Osteocyte (in vitro differentiated cells): ENCODE measurements around the gene CDKN1C. TPM values are rescaled to one million over a fixed set of nuclear protein-coding genes. Genes with fewer than 3 reads are reported as not detected.

ENCODE experiments used
- DNase-seq: peaks from one replicate; pipeline ENCODE4 v3.0.0; 2021; ENCODE audit warnings: mixed read lengths; ENCODE audit not compliant: unreplicated experiment; ENCODE audit errors: extremely low spot score
- H3K27ac Mint-ChIP-seq: one replicate; pipeline ENCODE4 v1.8.0; 2021; ENCODE audit warnings: mild to moderate bottlenecking, mixed read lengths; ENCODE audit not compliant: unreplicated experiment
- H3K27me3 Mint-ChIP-seq: one replicate; pipeline ENCODE4 v1.8.0; 2021; ENCODE audit warnings: mixed read lengths; ENCODE audit not compliant: unreplicated experiment
- H3K36me3 Mint-ChIP-seq: one replicate; pipeline ENCODE4 v1.8.0; 2021; ENCODE audit warnings: mixed read lengths; ENCODE audit not compliant: unreplicated experiment
- H3K4me1 Mint-ChIP-seq: one replicate; pipeline ENCODE4 v1.8.0; 2021; ENCODE audit warnings: mixed read lengths; ENCODE audit not compliant: unreplicated experiment
- H3K4me3 Mint-ChIP-seq: one replicate; pipeline ENCODE4 v1.8.0; 2021; ENCODE audit warnings: mild to moderate bottlenecking, moderate library complexity, mixed read lengths; ENCODE audit not compliant: unreplicated experiment
- H3K9me3 Mint-ChIP-seq: one replicate; pipeline ENCODE4 v1.8.0; 2021; ENCODE audit warnings: mixed read lengths; ENCODE audit not compliant: unreplicated experiment
- CTCF ChIP-seq: fragments of 200-600 bp; sonication (generic); IDR thresholded peaks from 2 replicates; pipeline ENCODE4 v1.5.0; 2021; ENCODE audit warnings: antibody characterized with exemption, mild to moderate bottlenecking, moderate library complexity
- total RNA-seq: library from RNA; stranded (reverse); gene quantifications from 2 replicates; pipeline ENCODE4 v1.2.1, GENCODE V29; 2021

CDKN1C gene
- total RNA-seq, 1 donor from 2014 or later, result 19.2 TPM

- peak overlapping the region; percentile 66 for H3K27ac Mint-ChIP-seq
Measured at GRCh38 chr11:2901196-2901796, 15.7 kb upstream of the CDKN1C start.

GRCh38 chr11:2899080-2899783 lies 13.7 kb upstream of the CDKN1C start:
- Mint-ChIP-seq H3K4me3 (no peak overlapping the region), H3K36me3 (no peaks in the 10 kb centered on the region), H3K27ac (peak overlapping the region; percentile 88), H3K4me1 (peaks cover 52% of the 10 kb centered on the region), H3K27me3 (no peaks in the 10 kb centered on the region), H3K9me3 (no peaks in the 10 kb centered on the region)
- no peak for DNase-seq
- no peak for TF ChIP-seq CTCF

More at GRCh38 chr11:2901196-2901796, 15.7 kb upstream of the CDKN1C start:
- DNase-seq, result no peak
- Mint-ChIP-seq H3K36me3 (no peaks in the 10 kb centered on the region), H3K4me3 (peak overlapping the region; percentile 47), H3K9me3 (no peaks in the 10 kb centered on the region), H3K4me1 (peaks cover 58% of the 10 kb centered on the region), H3K27me3 (no peaks in the 10 kb centered on the region)
- no peak for TF ChIP-seq CTCF

- H3K4me3 Mint-ChIP-seq, result peak overlapping the region; percentile 19
- no peaks in the 10 kb centered on the region for H3K9me3 Mint-ChIP-seq
- H3K4me1 Mint-ChIP-seq, result peaks cover 46% of the 10 kb centered on the region
- no peaks in the 10 kb centered on the region for H3K36me3 Mint-ChIP-seq
- no peak for DNase-seq
- H3K27me3 Mint-ChIP-seq, result no peaks in the 10 kb centered on the region
- peak overlapping the region; percentile 88 for H3K27ac Mint-ChIP-seq
- no peak for TF ChIP-seq CTCF
Measured at GRCh38 chr11:2898366-2899079, 12.9 kb upstream of the CDKN1C start.

- no peak for DNase-seq
- Mint-ChIP-seq H3K4me3 (no peak overlapping the region), H3K27ac (no peak overlapping the region), H3K9me3 (no peaks in the 10 kb centered on the region), H3K36me3 (no peaks in the 10 kb centered on the region), H3K4me1 (peaks cover 47% of the 10 kb centered on the region), H3K27me3 (no peaks in the 10 kb centered on the region)
- TF ChIP-seq CTCF, result no peak
Measured at GRCh38 chr11:2897048-2897447, 11.5 kb upstream of the CDKN1C start.

- Mint-ChIP-seq H3K4me3 (no peak overlapping the region), H3K9me3 (no peaks in the 10 kb centered on the region), H3K36me3 (no peaks in the 10 kb centered on the region), H3K4me1 (peaks cover 43% of the 10 kb centered on the region), H3K27me3 (no peaks in the 10 kb centered on the region), H3K27ac (no peak overlapping the region)
- no peak for TF ChIP-seq CTCF
- no peak for DNase-seq
Measured at GRCh38 chr11:2896047-2896446, 10.5 kb upstream of the CDKN1C start.
